Measurements from ENCODE around the gene RNF128.

- TF ChIP-seq CTCF (IDR thresholded peaks at IDR 0.05): peak in 2 of 3 experiments; percentile 17 to 32
- TF ChIP-seq POLR2AphosphoS5 (IDR thresholded peaks at IDR 0.05): no peak
These were observed 65.0 kb downstream of the RNF128 start for GRCh38 chrX:106791495-106791894.
